OCI-LY1 (cell line): ENCODE measurements around the gene STRBP.

Experiments
- CTCF ChIP-seq: fragments of 200-600 bp; sonication (generic), shearing (Covaris generic); IDR thresholded peaks from 2 replicates; pipeline ENCODE4 v1.5.1; 2017; ENCODE audit warnings: mild to moderate bottlenecking, antibody characterized with exemption, low read length, moderate library complexity, mixed read lengths
- EZH2 ChIP-seq: fragments of 200-600 bp; sonication (generic), shearing (Covaris generic); IDR thresholded peaks from 2 replicates; pipeline ENCODE4 v1.8.0; 2017; ENCODE audit warnings: borderline replicate concordance, mixed run types, mild to moderate bottlenecking, antibody characterized with exemption, low read length, moderate library complexity, mixed read lengths

GRCh38 chr9:123104807-123105206 is 163.6 kb downstream of the STRBP start:
- TF ChIP-seq CTCF (no peak), EZH2 (no peak)
